HG02852 (cell line): ENCODE measurements around the gene SERPINB10.
"Not testable (repeated sequence)": the region's sequence is repeated elsewhere in the genome, so short reads cannot be mapped to it uniquely, and the experiment has no call there.

Source experiments
- ATAC-seq: cut with Tn5 transposase; IDR thresholded peaks from one replicate; pipeline ENCODE4 v1.9.1; 2021; ENCODE audit warnings: mild to moderate bottlenecking, moderate library complexity; ENCODE audit not compliant: unreplicated experiment

SERPINB10 gene

DNA sequence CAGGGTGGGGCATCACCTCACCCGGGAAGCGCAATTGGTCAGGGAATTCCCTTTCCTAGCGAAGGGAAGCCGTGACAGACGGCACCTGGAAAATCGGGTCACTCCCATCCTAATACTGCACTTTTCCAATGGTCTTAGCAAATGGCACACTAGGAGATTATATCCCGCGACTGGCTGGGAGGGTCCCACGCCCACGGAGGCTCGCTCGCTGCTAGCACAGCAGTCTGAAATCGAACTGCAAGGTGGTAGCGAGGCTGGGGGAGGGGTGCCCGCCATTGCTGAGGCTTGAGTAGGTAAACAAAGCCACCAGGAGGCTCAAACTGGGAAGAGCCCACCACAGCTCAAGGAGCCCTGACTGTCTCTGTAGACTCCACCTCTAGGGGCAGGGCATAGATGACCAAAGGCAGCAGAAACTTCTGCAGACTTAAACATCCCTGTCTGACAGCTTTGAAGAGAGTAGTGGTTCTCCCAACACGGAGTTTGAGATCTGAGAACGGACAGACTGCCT is 32.8 kb downstream of the SERPINB10 start:
- not testable (repeated sequence) for ATAC-seq

GRCh38 chr18:63947051-63947790 is 39.5 kb downstream of the SERPINB10 start:
- no peak for ATAC-seq

DNA sequence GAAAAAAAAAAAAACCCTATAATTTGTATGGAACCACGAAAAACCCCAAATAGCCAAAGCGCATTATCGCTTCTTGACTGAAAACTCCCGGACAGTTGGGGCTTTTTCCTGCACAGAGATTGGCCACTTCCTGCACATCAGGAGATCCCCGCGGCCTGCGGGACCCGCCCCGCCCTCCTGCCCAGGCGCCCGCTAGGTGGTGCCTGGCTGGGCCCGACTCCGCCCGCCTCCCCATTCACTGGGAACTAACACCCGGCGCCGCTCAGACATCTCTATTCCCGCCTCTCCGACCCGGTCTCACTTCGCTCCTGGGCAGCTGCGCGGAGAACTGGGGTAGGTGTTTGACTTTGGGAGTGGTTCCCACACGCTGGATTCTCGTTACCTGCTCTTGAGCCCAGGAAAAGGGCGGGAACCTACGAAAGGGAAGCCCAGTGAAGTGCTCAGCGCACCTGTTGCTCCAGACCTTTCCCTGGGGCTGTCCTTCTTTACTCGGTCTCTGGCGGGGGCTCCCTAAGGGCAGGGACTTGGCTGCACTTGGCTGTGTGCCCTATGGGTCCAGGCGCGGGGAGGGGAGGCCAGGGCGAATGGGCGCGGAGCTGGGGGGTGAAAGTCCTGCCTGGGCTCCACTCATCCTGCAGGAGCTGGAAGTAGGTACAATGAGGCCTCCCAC is 41.4 kb downstream of the SERPINB10 start, which contains the start of gene HMSD:
TSS of gene HMSD (plus strand) at position 234 of the 670 bp plus-strand sequence. CDS start 4,155 bp downstream, outside the sequence.
- ATAC-seq: peak; percentile 88

GRCh38 chr18:63951302-63951705 is 43.5 kb downstream of the SERPINB10 start:
- ATAC-seq: peak; percentile 52

GRCh38 chr18:63953811-63954210 is 46.1 kb downstream of the SERPINB10 start:
- no peak for ATAC-seq

GRCh38 chr18:63956755-63957154 is 49.0 kb downstream of the SERPINB10 start:
- no peak for ATAC-seq

GRCh38 chr18:63960891-63961290 is 53.1 kb downstream of the SERPINB10 start:
- no peak for ATAC-seq

DNA sequence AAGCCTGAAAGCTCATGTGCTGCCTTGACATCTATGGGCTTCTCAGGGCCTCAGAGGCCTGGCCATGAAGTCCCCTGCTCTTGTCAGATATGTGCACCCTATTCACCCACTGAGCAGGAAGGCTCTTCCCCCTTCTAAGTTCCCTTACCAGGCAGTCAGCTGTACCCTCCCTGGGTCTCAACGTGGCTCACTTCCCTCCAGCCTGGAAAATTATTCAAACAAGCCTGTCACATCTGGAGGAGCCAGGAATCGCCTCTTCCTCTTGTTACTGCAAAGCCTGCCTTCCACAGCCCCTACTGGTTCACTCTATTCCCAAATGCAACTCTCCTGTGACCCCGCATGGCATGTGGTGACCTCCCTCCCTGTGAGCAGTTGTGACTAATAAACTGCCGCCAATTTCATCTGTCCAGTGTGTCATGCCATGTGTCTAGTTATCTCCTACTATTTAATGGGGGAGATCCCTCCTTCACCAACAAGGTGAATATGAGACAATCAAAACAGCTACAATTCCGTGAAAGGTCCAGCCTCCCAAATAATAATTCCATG is 53.8 kb downstream of the SERPINB10 start:
- no peak for ATAC-seq

GRCh38 chr18:63962137-63962536 is 54.4 kb downstream of the SERPINB10 start:
- no peak for ATAC-seq

DNA sequence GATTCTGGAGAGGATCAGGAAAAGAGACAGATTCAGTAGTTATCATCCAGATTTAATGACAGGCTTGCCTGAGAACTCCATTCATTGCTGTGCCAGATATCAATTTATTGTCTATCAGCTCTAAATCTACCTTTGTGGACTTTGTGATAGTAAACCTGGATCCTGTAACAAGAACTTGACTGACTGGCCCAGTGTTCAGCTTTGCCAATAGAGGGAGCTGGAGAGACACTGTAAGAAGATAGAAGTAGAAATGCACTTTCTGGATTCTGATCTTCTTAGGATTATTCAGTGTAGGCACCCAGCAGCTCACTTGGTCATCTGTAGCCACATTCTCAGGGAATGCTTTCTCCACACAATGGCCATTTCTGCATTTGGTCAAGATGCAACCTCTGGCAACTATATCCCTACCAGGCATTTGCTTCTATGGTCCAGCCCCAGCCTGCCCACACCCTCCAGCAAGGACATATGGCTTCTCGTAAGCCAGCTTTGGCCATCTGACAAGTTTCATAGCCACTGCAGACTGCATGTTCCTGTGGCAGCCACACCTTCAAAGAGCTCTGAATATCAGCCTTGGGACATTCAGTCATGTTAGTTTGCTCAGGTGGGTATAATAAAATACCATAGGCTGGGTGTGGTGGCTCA is 56.0 kb downstream of the SERPINB10 start:
- ATAC-seq: peak; percentile 84

DNA sequence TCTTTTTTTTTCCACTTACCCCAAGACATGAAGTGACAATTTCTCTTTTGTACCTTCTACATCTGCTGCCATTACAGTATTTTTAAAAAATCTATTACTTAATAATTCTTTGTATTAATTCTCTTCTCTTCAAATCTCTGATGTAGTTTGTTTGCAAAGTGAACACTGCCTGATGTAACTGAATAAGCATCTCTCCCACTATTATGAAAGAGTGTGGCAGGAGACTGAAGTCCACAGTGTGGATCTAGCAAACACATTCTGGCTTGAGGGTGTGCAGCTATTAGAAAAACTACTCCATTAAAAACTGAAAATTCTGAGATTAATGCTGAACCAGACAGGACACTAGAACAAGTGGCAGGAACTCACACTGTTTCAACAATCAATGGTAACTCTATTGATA is 57.1 kb downstream of the SERPINB10 start:
- no peak for ATAC-seq

DNA sequence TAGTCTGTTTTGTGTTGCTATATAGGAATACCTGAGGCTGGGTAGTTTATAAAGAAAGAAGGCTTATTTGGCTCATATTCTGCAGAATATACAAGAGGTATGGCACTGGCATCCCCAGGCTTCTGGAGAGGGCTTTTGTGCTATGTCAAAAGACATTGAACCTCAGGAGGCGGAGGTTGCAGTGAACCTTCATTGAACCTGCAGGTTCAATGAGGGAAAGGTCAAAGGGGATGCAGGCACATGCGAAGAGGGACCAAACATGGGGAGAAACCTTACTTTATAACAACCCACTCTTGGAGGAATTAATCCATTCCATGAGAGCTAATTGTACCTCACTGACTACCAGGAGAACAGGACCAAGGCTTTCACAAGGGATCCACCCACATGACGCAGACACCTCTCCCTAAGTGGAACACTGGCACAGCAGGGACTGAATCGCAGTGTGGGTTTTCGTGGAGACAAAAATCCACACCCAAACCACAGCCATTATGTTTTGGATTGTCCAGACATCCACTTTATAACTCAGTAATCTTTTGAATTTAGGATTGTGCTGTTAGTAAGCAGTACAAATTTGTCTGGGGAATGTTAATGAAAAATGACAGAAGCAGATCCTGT is 58.1 kb downstream of the SERPINB10 start:
- no peak for ATAC-seq

GRCh38 chr18:63969942-63970808 is 62.4 kb downstream of the SERPINB10 start, which contains the start of gene SERPINB8:
SERPINB8 (plus strand) TSS chr18:63970081; CDS start chr18:63978309, 8,228 bp downstream.
- peak; percentile 93 for ATAC-seq

GRCh38 chr18:63970809-63971205 is 63.0 kb downstream of the SERPINB10 start:
- ATAC-seq: no peak

DNA sequence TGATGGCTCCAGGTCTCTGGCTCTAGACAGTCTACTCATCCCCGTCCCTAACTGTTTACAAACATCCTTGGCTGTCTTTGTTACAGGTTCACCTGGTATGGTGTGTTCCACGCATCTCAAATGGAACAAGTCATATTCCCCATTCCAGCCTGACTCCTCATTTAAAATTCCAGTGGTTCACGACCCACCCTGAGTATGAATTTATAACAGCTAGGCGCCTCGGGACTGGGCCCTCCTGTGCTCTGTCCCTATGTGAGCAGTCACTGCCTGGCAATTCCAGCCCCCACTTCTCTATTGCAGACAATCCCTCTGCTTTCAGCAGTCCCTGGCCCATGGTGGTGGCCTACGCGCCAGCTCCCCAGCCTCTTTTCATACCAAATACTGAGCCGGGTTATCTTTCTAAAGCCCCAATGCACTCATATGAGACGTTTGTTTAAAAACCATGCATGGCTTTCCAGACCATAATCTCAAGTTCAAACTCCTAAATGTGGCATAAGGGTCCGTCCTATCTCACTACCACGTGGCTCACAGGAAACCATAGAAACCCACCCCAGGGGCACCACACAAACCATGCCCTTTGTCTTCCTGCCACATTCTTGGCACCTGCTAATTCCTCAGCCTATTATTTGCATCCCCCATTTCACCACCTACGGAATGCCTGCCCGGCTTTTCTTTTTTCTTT is 63.7 kb downstream of the SERPINB10 start:
- ATAC-seq: no peak

DNA sequence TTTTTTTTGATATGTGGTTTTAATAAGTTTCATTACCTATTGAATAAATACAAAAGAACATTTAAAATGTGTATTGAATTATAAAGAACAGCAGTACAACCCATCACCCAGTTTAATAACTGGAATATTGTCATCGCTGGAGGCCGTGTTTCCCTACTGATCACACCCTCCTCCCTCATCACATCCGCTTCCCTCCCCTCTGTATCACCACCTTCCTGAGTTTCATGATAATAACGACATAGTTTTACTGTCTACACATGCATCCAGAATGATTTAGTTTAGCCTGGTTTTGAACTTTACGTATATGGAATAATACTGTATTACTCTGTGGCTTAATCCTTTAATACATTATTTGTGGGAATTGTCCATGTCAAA is 64.2 kb downstream of the SERPINB10 start:
- ATAC-seq: no peak

- ATAC-seq: no peak
Observed at GRCh38 chr18:63974991-63975390, 67.2 kb downstream of the SERPINB10 start.

DNA sequence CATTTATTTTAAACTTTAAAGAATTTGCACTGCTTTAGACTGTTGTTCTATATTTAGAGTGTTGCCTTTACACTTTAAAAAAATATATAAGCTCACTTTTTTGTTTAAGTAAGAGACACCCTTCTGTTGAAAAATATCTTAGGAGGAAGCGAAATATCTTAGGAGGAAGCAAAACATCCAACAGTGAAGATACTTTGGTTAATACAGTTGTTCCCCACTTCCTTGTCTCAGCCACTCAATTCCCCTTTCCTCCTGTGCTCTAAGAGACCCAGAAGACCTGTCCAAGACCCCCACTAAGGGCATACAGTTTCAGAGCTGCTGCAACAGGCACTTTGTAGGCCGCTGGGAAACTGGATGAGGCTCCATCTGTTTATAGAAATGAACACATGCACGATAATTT is 67.9 kb downstream of the SERPINB10 start:
- peak; percentile 39 for ATAC-seq

GRCh38 chr18:63977040-63977439 is 69.3 kb downstream of the SERPINB10 start:
- ATAC-seq: no peak
